HG02588 (cell line): ENCODE measurements around the gene MTRFR.
A peak's percentile ranks its signal among the peaks of the same experiment; 100 is the strongest.

Source experiments
- ATAC-seq: cut with Tn5 transposase; IDR thresholded peaks from one replicate; pipeline ENCODE4 v1.9.1; 2021; ENCODE audit warnings: mild to moderate bottlenecking, moderate library complexity; ENCODE audit not compliant: unreplicated experiment

Gene MTRFR

GRCh38 chr12:123269896-123270213 lies 36.6 kb downstream of the MTRFR start:
- ATAC-seq: no peak

GRCh38 chr12:123270214-123271000 lies 37.2 kb downstream of the MTRFR start:
- ATAC-seq: peak; percentile 24

GRCh38 chr12:123271001-123271668 lies 37.9 kb downstream of the MTRFR start:
- peak; percentile 54 for ATAC-seq

GRCh38 chr12:123273166-123273565 lies 39.9 kb downstream of the MTRFR start:
- ATAC-seq: no peak

- ATAC-seq: peak; percentile 59
These were observed 44.9 kb downstream of the MTRFR start for GRCh38 chr12:123278101-123278627.

GRCh38 chr12:123280971-123281370 lies 47.7 kb downstream of the MTRFR start:
- no peak for ATAC-seq

- no peak for ATAC-seq
These were observed 48.9 kb downstream of the MTRFR start for GRCh38 chr12:123282111-123282510.

GRCh38 chr12:123283461-123283860 lies 50.2 kb downstream of the MTRFR start:
- ATAC-seq: no peak

- ATAC-seq: no peak
These were observed 51.4 kb downstream of the MTRFR start for GRCh38 chr12:123284669-123285068.

- ATAC-seq: no peak
These were observed 53.6 kb downstream of the MTRFR start for GRCh38 chr12:123286652-123287373.

- ATAC-seq: no peak
These were observed 55.6 kb downstream of the MTRFR start for GRCh38 chr12:123288751-123289346.

- ATAC-seq: no peak
These were observed 56.7 kb downstream of the MTRFR start for GRCh38 chr12:123289911-123290310.

- ATAC-seq: no peak
These were observed 60.0 kb downstream of the MTRFR start for GRCh38 chr12:123293178-123293760.

- no peak for ATAC-seq
These were observed 71.9 kb downstream of the MTRFR start for GRCh38 chr12:123305136-123305535.

GRCh38 chr12:123306200-123306599 lies 73.0 kb downstream of the MTRFR start:
- ATAC-seq: no peak
